Liver (tissue), 9 donors: ENCODE data around the gene IPO5. TPM values are rescaled to one million over a fixed set of nuclear protein-coding genes. Genes with fewer than 3 reads are reported as not detected.

ENCODE experiments used
- DNase-seq: peaks from one replicate; pipeline ENCODE4 v3.0.0-alpha.2; 2017; ENCODE audit warnings: low spot score
- H3K27ac ChIP-seq, 2 donors: one replicate each; pipeline ENCODE4 v1.7.0; 2013; ENCODE audit warnings: inconsistent platforms in 2 of 2, low read length in 2 of 2, control low read depth in 1 of 2, low read depth in 1 of 2, mild to moderate bottlenecking in 1 of 2
- H3K27me3 ChIP-seq, 4 donors: one replicate each; pipeline versions ENCODE4 v1.6.1 to v1.7.0; 2013; ENCODE audit warnings: low read length in 3 of 4, inconsistent platforms in 1 of 4, mild to moderate bottlenecking in 1 of 4, moderate library complexity in 1 of 4; ENCODE audit not compliant: control insufficient read depth in 4 of 4, insufficient read depth in 4 of 4
- H3K36me3 ChIP-seq, 4 donors: one replicate each; pipeline versions ENCODE4 v1.6.1 to v1.7.0; 2013; ENCODE audit warnings: low read length in 3 of 4, mild to moderate bottlenecking in 3 of 4, low read depth in 1 of 4, moderate library complexity in 1 of 4; ENCODE audit not compliant: control insufficient read depth in 4 of 4, insufficient read depth in 3 of 4
- H3K4me1 ChIP-seq, 4 donors: one replicate each; pipeline versions ENCODE4 v1.6.1 to v1.7.0; 2013; ENCODE audit warnings: low read length in 3 of 4, mild to moderate bottlenecking in 3 of 4, moderate library complexity in 1 of 4; ENCODE audit not compliant: control insufficient read depth in 4 of 4, insufficient read depth in 4 of 4
- H3K4me3 ChIP-seq, 3 donors: one replicate each; pipeline versions ENCODE4 v1.6.1 to v1.7.0; 2013; ENCODE audit warnings: low read length in 3 of 3, control low read depth in 1 of 3, low read depth in 1 of 3, mild to moderate bottlenecking in 1 of 3
- H3K9ac ChIP-seq, 2 donors: one replicate each; pipeline ENCODE4 v1.7.0; 2013; ENCODE audit warnings: low read length in 2 of 2, mild to moderate bottlenecking in 2 of 2, moderate library complexity in 2 of 2, control low read depth in 1 of 2, low read depth in 1 of 2
- H3K9me3 ChIP-seq, 4 donors: one replicate each; pipeline versions ENCODE4 v1.6.1 to v1.7.0; 2013; ENCODE audit warnings: low read length in 3 of 4; ENCODE audit not compliant: control insufficient read depth in 4 of 4
- ATF3 ChIP-seq: IDR thresholded peaks from 2 replicates; pipeline ENCODE4 v1.6.1; 2016; ENCODE audit warnings: antibody characterized with exemption
- CTCF ChIP-seq: fragments of 150-350 bp; IDR thresholded peaks from 2 replicates; pipeline ENCODE4 v1.5.1; 2017; ENCODE audit warnings: improper control_type of control experiment, low read depth, low read length; ENCODE audit not compliant: missing input control
- EGR1 ChIP-seq, 2 donors: IDR thresholded peaks; 2 replicates each; pipeline ENCODE4 v1.6.1; 2016 to 2018; ENCODE audit warnings: antibody characterized with exemption in 2 of 2, low read depth in 2 of 2
- FOXA1 ChIP-seq: IDR thresholded peaks from 2 replicates; pipeline ENCODE4 v1.6.1; 2016; ENCODE audit warnings: antibody characterized with exemption
- FOXA2 ChIP-seq: IDR thresholded peaks from 2 replicates; pipeline ENCODE4 v1.6.1; 2016; ENCODE audit warnings: antibody characterized with exemption
- GABPA ChIP-seq, 2 donors: IDR thresholded peaks in 1 of 2; conservative IDR thresholded peaks in 1 of 2; 2 replicates each; pipeline ENCODE4 v1.6.1; 2016; ENCODE audit warnings: antibody characterized with exemption in 2 of 2, mild to moderate bottlenecking in 1 of 2, moderate library complexity in 1 of 2
- HNF4A ChIP-seq, 2 donors: conservative IDR thresholded peaks; 2 replicates each; pipeline ENCODE4 v1.6.1; 2016; ENCODE audit warnings: antibody characterized with exemption in 2 of 2, mild to moderate bottlenecking in 2 of 2
- HNF4G ChIP-seq: IDR thresholded peaks from 2 replicates; pipeline ENCODE4 v1.6.1; 2016; ENCODE audit warnings: antibody characterized with exemption
- JUND ChIP-seq, 2 donors: IDR thresholded peaks; 2 replicates each; pipeline ENCODE4 v1.6.1; 2016; ENCODE audit warnings: antibody characterized with exemption in 2 of 2
- MAX ChIP-seq: IDR thresholded peaks from 2 replicates; pipeline ENCODE4 v1.6.1; 2016; ENCODE audit warnings: antibody characterized with exemption
- NR2F2 ChIP-seq: IDR thresholded peaks from 2 replicates; pipeline ENCODE4 v1.6.1; 2016; ENCODE audit warnings: antibody characterized with exemption
- RAD21 ChIP-seq, 2 donors: IDR thresholded peaks; 2 replicates each; pipeline ENCODE4 v1.6.1; 2016; ENCODE audit warnings: antibody characterized with exemption in 2 of 2, mild to moderate bottlenecking in 2 of 2
- REST ChIP-seq: IDR thresholded peaks from 2 replicates; pipeline ENCODE4 v1.6.1; 2016; ENCODE audit warnings: antibody characterized with exemption, mild to moderate bottlenecking
- RXRA ChIP-seq, 2 donors: IDR thresholded peaks; 2 replicates each; pipeline ENCODE4 v1.6.1; 2017 to 2018; ENCODE audit warnings: antibody characterized with exemption in 2 of 2, mild to moderate bottlenecking in 1 of 2
- SP1 ChIP-seq: IDR thresholded peaks from 2 replicates; pipeline ENCODE4 v1.6.1; 2018; ENCODE audit warnings: antibody characterized with exemption, mild to moderate bottlenecking
- TAF1 ChIP-seq: conservative IDR thresholded peaks from 2 replicates; pipeline ENCODE4 v1.6.1; 2016; ENCODE audit warnings: antibody characterized with exemption, mild to moderate bottlenecking
- YY1 ChIP-seq: IDR thresholded peaks from 2 replicates; pipeline ENCODE4 v1.6.1; 2016; ENCODE audit warnings: antibody characterized with exemption, mild to moderate bottlenecking
- ZBTB33 ChIP-seq: IDR thresholded peaks from 2 replicates; pipeline ENCODE4 v1.6.1; 2016; ENCODE audit warnings: antibody characterized with exemption
- WGBS: extraction: QIAGEN DNeasy Blood & Tissue Kit; methylation state at CpG from one replicate; pipeline ENCODE4 v1.1.7; 2013; 5-methylcytosine and 5-hydroxymethylcytosine counted together
- polyA plus RNA-seq, 2 donors: library from polyadenylated mRNA; stranded (reverse) in 1 of 2; unstranded in 1 of 2; fragments of 200-250 nt in 1 of 2; fragments of >200 nt in 1 of 2; fragmentation: Nextera tagmentation in 1 of 2; extraction: Ambion mirVana in 1 of 2; gene quantifications; one replicate each; pipeline versions ENCODE4 v1.2.1 to v1.2.3, GENCODE V29; 2013 to 2015
- total RNA-seq, 2 donors: library from RNA; depleted of rRNA; stranded (reverse); fragments of >200 nt; gene quantifications; one replicate each; pipeline ENCODE4 v1.2.3, GENCODE V29; 2014
- donor health status: healthy.
- donor health status: healthy.
- donor health status: healthy.
- donor health status: healthy.
- donor health status: healthy.

IPO5 gene
- total and polyA plus RNA-seq, 4 donors: 19.2 to 92.8 (median 46.6) TPM

GRCh38 chr13:97962887-97963286, 9.4 kb downstream of the IPO5 start:
- DNase-seq: no peak
- Histone ChIP-seq H3K4me3 (no peak overlapping the region), H3K9ac (no peak overlapping the region), H3K27me3 (no peaks in the 10 kb centered on the region), H3K36me3 (no peaks in the 10 kb centered on the region), H3K9me3 (no peaks in the 10 kb centered on the region), H3K27ac (no peak overlapping the region), H3K4me1 (no peaks in the 10 kb centered on the region)
- 95% methylated on average over 2 of the region's 2 CpGs for WGBS
- no peak for TF ChIP-seq FOXA2
- no peak for TF ChIP-seq MAX
- no peak for TF ChIP-seq ATF3
- no peak for TF ChIP-seq REST
- TF ChIP-seq JUND (IDR thresholded peaks at IDR 0.05): no peak
- no peak for TF ChIP-seq YY1
- TF ChIP-seq SP1: no peak
- TF ChIP-seq CTCF: no peak
- TF ChIP-seq EGR1 (IDR thresholded peaks at IDR 0.05; ENCODE audit: low read depth in 2 of 2): no peak
- TF ChIP-seq NR2F2: no peak
- TF ChIP-seq GABPA (IDR thresholded peaks at IDR 0.05 in 1 of 2, conservative IDR thresholded peaks at IDR 0.05 in 1 of 2): no peak
- no peak for TF ChIP-seq FOXA1
- no peak for TF ChIP-seq RAD21 (IDR thresholded peaks at IDR 0.05)
- no peak for TF ChIP-seq TAF1
- TF ChIP-seq ZBTB33: no peak
- TF ChIP-seq HNF4G: no peak
- TF ChIP-seq RXRA (IDR thresholded peaks at IDR 0.05): no peak
- TF ChIP-seq HNF4A (conservative IDR thresholded peaks at IDR 0.05): no peak

GRCh38 chr13:97967226-97967625, 13.8 kb downstream of the IPO5 start:
- Histone ChIP-seq H3K27ac (no peak overlapping the region), H3K9ac (no peak overlapping the region), H3K27me3 (no peaks in the 10 kb centered on the region), H3K4me1 (peaks cover 0 to under 1% (median 0%) of the 10 kb centered on the region in 4 donors), H3K9me3 (no peaks in the 10 kb centered on the region), H3K36me3 (no peaks in the 10 kb centered on the region), H3K4me3 (no peak overlapping the region)
- no peak for DNase-seq
- TF ChIP-seq MAX (no peak), CTCF (no peak), RXRA (IDR thresholded peaks at IDR 0.05) (no peak), REST (no peak), NR2F2 (no peak), YY1 (no peak), RAD21 (IDR thresholded peaks at IDR 0.05) (no peak), HNF4A (conservative IDR thresholded peaks at IDR 0.05) (no peak), TAF1 (no peak), EGR1 (IDR thresholded peaks at IDR 0.05; ENCODE audit: low read depth in 2 of 2) (no peak), FOXA2 (no peak)
